Measurements from ENCODE around the gene NR4A3.

DNA sequence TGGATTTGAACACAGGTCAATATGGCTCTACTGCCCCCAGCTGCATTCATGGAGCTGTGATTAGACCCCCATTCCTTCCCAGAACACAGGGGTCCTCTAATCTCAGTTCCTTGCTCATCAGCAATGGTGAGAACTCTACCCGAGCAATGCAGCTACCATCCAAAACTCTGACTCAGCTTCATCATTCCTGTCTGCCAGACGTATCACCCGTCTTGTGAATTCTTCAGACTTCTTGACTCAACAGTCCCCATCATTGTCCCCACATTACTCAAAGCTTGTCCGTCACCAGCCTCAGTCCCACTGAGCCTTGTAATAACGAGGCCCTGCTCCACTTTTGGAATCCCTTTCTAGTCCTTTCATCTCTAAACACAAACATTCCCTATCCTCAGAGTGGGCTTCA lies 48.4 kb downstream of the NR4A3 start:
- TF ChIP-seq, protein P1, sequence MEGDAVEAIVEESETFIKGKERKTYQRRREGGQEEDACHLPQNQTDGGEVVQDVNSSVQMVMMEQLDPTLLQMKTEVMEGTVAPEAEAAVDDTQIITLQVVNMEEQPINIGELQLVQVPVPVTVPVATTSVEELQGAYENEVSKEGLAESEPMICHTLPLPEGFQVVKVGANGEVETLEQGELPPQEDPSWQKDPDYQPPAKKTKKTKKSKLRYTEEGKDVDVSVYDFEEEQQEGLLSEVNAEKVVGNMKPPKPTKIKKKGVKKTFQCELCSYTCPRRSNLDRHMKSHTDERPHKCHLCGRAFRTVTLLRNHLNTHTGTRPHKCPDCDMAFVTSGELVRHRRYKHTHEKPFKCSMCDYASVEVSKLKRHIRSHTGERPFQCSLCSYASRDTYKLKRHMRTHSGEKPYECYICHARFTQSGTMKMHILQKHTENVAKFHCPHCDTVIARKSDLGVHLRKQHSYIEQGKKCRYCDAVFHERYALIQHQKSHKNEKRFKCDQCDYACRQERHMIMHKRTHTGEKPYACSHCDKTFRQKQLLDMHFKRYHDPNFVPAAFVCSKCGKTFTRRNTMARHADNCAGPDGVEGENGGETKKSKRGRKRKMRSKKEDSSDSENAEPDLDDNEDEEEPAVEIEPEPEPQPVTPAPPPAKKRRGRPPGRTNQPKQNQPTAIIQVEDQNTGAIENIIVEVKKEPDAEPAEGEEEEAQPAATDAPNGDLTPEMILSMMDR (IDR thresholded peaks at IDR 0.05; ENCODE audit: low read depth, low read length): no peak
- TF ChIP-seq EZH2phosphoT487 (IDR thresholded peaks at IDR 0.05; ENCODE audit: low read depth): no peak

All from OCI-LY3 (cell line).